Heart left ventricle (tissue), 13 donors: ENCODE measurements around the gene NPIPA3.
"Not testable (repeated sequence)": the region's sequence is repeated elsewhere in the genome, so short reads cannot be mapped to it uniquely, and the experiment has no call there.

Source experiments
- CTCF ChIP-seq, 12 donors: fragments of 200-600 bp; sonication (generic) in 4 of 12; IDR thresholded peaks; one replicate each; pipeline versions ENCODE4 v1.5.0 to v1.8.0; 2018 to 2022; ENCODE audit warnings: antibody characterized with exemption in 12 of 12, mild to moderate bottlenecking in 5 of 12
- POLR2A ChIP-seq, 2 donors: fragments of 450-650 bp; IDR thresholded peaks; one replicate each; pipeline ENCODE4 v1.6.1; 2017; ENCODE audit warnings: antibody characterized with exemption in 2 of 2, mild to moderate bottlenecking in 2 of 2, moderate library complexity in 2 of 2
- donor health status: ischemic (EF 13 %, LVEDD 7.1; RV severe dilation, severe dysfunction).
- donor health status: DM: no; HTN: yes; CAD: no.
- donor health status: DM: no; HTN: no; CAD: no.
- donor health status: ischemic (EF 25% LVEDD 6.9; RV normal size, moderate dysfunction).
- donor health status: ischemic (EF 25% LVEDD 5.7; RV mildly dilated, moderate dysfunction).
- donor health status: ischemic (EF 35%, LVEDD 5.7; RV mildly dilated, moderate dysfunction).
- donor health status: nonischemic (EF 11% LVEDD 7.7; RV severe dilation, severe dysfunction).
- donor health status: DM: yes; HTN: yes; CAD: no.
- donor health status: PGD.
- donor health status: ischemic (EF 29% LVEDD 5.4; RV normal size, mild dysfunction).
- donor health status: nonischemic (EF 23%, LVEDD 6.1; RV moderate dilation, normal function).

- TF ChIP-seq CTCF, POLR2A (IDR thresholded peaks at IDR 0.05): not testable (repeated sequence)
These were observed 37.7 kb downstream of the NPIPA3 start for GRCh38 chr16:14740832-14741385.
